Fibroblast of lung (primary cell): ENCODE results near the gene FNIP1.

Experiments
- CTCF ChIP-seq, 2 donors: IDR thresholded peaks in 1 of 2; conservative IDR thresholded peaks in 1 of 2; 1 replicate in 1 of 2; 2 replicates in 1 of 2; pipeline ENCODE4 v1.5.1; 2011 to 2012; ENCODE audit warnings: low read length in 2 of 2, control low read depth in 1 of 2, inconsistent platforms in 1 of 2, low read depth in 1 of 2, mild to moderate bottlenecking in 1 of 2
- EZH2 ChIP-seq: IDR thresholded peaks from 2 replicates; pipeline ENCODE4 v1.5.1; 2012; ENCODE audit warnings: low read length, control low read depth, mild to moderate bottlenecking; ENCODE audit errors: missing control alignments

GRCh38 chr5:131647048-131647769, 149.6 kb downstream of the FNIP1 start:
- TF ChIP-seq CTCF (conservative IDR thresholded peaks at IDR 0.05 in 1 of 2, IDR thresholded peaks at IDR 0.05 in 1 of 2; ENCODE audit: low read depth in 1 of 2, low read length in 2 of 2) (no peak), EZH2 (no peak)
